Activated CD8-positive, alpha-beta memory T cell treated with anti-CD3 and anti-CD28 coated beads, Interleukin-2, amount 50 U/mL, for 1 hour (primary cell): ENCODE data around the gene OR10G4.
"Not testable (repeated sequence)": the region's sequence is repeated elsewhere in the genome, so short reads cannot be mapped to it uniquely, and the experiment has no call there.

Source experiments
- DNase-seq: peaks from one replicate; pipeline ENCODE4 v3.0.0-alpha.2; 2020; ENCODE audit errors: extremely low read depth

The OR10G4 gene

GRCh38 chr11:124012697-124013096 lies at the start of gene OR10G4:
TSS of gene OR10G4 (plus strand) at chr11:124012997. CDS start at chr11:124015575, 2,578 bp downstream.
- no peak for DNase-seq

- no peak for DNase-seq
These were observed 39.0 kb upstream of the OR10G4 start for GRCh38 chr11:123973816-123974215.

GRCh38 chr11:123976770-123977560 lies 35.8 kb upstream of the OR10G4 start:
- DNase-seq: no peak

GRCh38 chr11:123977731-123978347 lies 35.0 kb upstream of the OR10G4 start, which contains the start of gene OR10S1:
TSS of gene OR10S1 (minus strand) at chr11:123977781. CDS start at chr11:123977664, 117 bp downstream.
- no peak for DNase-seq

- no peak for DNase-seq
These were observed 33.5 kb upstream of the OR10G4 start for GRCh38 chr11:123979311-123979710.

- DNase-seq: no peak
These were observed 17.7 kb upstream of the OR10G4 start, which contains the start of gene OR10G6 for GRCh38 chr11:123995119-123995518. TSS of gene OR10G6 (minus strand) at chr11:123995161. CDS start at chr11:123995161, 0 bp downstream.

GRCh38 chr11:124015837-124016236 lies 3.0 kb downstream of the OR10G4 start:
- not testable (repeated sequence) for DNase-seq

- no peak for DNase-seq
These were observed 13.7 kb downstream of the OR10G4 start, which contains the start of gene OR10G8 for GRCh38 chr11:124026498-124026897. TSS of gene OR10G8 (plus strand) at chr11:124026798. CDS start at chr11:124029623, 2,825 bp downstream.

GRCh38 chr11:124036666-124037065 lies 23.9 kb downstream of the OR10G4 start:
- no peak for DNase-seq

GRCh38 chr11:124039557-124039956 lies 26.8 kb downstream of the OR10G4 start:
- DNase-seq: no peak

GRCh38 chr11:124041254-124041653 lies 28.5 kb downstream of the OR10G4 start, which contains the start of gene OR10G7:
TSS of gene OR10G7 (minus strand) at chr11:124041325. CDS start at chr11:124039001, 2,324 bp downstream.
- no peak for DNase-seq

- no peak for DNase-seq
These were observed 30.6 kb downstream of the OR10G4 start for GRCh38 chr11:124043420-124043819.

- DNase-seq: no peak
These were observed 38.0 kb downstream of the OR10G4 start for GRCh38 chr11:124050748-124051147.

- no peak for DNase-seq
These were observed 40.2 kb downstream of the OR10G4 start for GRCh38 chr11:124052966-124053365.
